Measurements from ENCODE around the gene DPY19L3.
"Not testable (repeated sequence)": the region's sequence is repeated elsewhere in the genome, so short reads cannot be mapped to it uniquely, and the experiment has no call there.

Gene DPY19L3, protein sequence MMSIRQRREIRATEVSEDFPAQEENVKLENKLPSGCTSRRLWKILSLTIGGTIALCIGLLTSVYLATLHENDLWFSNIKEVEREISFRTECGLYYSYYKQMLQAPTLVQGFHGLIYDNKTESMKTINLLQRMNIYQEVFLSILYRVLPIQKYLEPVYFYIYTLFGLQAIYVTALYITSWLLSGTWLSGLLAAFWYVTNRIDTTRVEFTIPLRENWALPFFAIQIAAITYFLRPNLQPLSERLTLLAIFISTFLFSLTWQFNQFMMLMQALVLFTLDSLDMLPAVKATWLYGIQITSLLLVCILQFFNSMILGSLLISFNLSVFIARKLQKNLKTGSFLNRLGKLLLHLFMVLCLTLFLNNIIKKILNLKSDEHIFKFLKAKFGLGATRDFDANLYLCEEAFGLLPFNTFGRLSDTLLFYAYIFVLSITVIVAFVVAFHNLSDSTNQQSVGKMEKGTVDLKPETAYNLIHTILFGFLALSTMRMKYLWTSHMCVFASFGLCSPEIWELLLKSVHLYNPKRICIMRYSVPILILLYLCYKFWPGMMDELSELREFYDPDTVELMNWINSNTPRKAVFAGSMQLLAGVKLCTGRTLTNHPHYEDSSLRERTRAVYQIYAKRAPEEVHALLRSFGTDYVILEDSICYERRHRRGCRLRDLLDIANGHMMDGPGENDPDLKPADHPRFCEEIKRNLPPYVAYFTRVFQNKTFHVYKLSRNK

DNA sequence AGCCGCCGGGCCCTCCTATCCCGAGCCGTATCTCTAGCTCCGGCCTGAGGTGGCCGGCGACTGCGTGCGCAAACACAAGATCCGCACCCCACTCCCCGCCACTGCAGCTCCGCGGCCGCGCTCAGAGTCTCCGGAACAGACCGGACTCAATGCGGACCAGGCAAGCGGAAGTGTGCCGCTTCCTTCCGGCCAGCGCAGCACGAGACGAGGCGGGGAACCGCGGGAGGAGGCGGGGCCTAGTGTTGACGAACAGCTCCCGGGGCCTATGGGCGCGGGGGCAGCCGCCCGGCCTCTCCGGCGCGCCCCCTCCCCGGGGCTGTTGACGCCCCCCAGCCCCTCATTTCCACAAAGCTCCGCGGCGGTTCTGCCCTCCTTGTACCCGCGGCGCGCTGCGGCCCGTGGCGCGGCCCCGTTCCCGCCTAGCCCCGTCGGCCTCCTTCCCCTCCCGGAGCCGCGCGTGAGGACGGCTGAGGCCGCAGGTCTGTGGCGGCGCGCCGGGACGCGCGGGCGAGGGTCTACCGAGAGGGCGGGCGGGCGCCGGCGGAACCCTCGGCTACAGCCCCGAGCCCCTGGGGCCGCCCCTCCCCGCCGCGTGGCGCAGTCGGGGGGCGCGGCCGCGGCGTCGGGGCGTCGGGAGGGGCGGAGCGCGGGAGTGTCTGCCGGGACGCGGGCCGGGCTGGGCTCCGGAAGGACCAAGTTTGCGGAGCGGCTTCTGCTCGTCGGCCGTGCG is at the start of gene DPY19L3:
TSS of gene DPY19L3 (plus strand) at position 340 of the 730 bp plus-strand sequence. CDS start 2,484 bp downstream, outside the sequence.
- intact Hi-C loops (cut with DNase I), result loop anchor here (2.0 kb wide), 1 partner anchor 61 kb away; the partner anchor contains the start of gene ZNF507
- peak; percentile 91 to 98 (median 96) for DNase-seq

DNA sequence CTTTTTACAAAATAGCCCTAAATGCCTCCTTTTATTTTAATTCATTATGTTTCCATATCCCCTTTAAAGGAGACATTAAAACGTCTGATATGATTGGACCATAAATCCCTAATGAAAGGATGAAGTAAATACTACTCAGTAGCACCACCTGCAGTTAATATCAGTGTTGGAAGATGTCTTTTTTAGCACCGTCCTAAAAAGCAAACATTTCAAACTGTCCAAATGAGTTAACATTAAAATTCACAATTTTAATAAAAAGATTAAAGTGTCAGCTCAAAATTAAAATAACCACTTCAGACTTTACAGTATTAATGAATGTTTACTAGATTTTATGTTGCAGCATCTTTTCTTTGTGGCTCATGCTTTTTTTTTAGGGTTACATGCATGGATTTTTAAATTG is 47.9 kb upstream of the DPY19L3 start:
- no peak for DNase-seq
- intact Hi-C loops (cut with DNase I), result no loop called here

DNA sequence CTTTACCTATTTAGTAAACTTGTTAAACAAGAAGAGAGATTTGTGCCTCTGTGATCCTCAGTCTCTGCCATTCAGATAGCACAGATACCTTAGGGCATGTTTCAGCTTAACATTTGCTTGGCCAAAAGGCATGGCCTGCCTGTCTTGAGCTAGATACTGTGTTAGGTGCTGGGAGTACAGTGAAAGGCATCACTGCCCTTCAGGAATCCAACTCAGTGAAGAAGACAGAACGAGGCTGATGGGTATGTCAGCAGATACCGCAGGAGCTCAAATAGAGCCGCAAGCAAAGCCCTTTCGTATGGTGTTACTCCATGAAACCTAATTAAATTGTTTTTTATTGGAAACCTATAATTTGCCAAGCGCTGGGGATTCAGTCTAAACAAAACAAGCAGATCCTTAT is 47.2 kb upstream of the DPY19L3 start:
- intact Hi-C loops (cut with DNase I), result no loop called here
- DNase-seq, result no peak

DNA sequence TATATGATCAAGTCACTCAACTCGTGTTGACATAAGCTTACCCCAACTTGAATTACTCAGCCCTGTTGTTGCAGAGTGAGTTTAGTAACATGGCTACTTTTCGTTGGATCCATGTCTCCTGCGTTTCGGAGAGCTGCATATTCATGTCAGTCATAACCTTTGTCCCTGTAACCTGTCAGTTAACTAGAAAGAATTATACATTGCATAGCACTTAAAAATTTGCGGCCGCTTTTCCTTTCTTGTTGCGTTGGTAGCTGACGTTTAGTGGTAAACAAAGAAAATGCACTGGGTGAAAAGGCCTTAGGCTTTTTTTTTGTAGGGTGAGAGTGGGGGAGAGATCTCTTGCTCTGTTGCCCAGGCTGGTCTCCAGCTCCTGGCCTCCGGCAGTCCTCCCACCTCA is 46.0 kb upstream of the DPY19L3 start:
- intact Hi-C loops (cut with DNase I), result no loop called here
- no peak for DNase-seq

DNA sequence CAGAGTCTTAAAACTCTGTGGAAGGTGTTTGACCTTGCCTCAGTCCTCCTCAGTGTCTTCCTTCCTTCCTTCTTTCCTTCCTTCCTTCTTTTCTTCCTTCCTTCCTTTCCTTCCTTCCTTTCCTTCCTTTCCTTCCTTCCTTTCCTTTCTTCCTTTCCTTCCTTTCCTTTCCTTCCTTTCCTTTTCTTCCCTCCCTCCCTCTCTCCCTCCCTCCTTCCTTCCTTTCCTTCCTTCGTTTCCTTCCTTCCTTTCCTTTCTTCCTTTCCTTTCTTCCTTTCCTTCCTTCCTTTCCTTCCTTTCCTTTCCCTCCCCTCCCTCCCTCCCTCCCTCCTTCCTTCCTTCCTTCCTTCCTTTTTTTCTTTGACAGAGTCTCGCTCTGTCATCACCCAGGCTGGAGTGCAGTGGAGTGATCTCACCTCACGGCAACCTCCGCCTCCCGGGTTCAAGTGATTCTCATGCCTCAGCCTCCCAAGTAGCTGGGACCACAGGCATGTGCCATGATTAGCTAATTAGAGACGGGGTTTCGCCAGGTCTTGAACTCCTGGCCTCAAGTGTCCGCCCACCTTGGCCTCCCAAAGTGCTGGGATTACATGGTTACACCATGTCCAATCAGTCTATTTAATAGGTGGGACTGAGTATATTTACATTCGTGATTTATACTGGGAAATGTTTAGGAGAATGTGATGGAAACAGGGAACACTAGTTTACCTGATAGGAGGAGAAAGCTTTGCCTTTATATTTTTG is 43.8 kb upstream of the DPY19L3 start:
- DNase-seq, result no peak
- intact Hi-C loops (cut with DNase I), result no loop called here

DNA sequence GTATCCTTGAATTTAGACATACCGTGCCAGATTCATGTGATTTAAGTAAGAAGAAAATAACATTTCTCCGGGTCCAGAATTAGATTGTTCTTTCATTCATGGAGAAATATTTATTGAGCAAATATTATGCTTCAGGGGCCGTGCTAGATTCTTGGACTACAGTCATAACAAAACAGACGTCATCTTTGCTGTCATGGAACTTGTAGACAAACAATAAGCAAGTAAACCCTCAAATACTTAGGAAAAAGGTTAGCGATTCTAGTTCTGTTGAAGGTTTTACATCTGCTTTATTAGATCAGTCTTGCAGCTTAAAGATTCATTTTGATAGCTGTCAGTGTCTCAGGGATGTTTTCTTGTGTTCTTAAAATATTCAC is 43.3 kb upstream of the DPY19L3 start:
- intact Hi-C loops (cut with DNase I), result no loop called here
- no peak for DNase-seq

DNA sequence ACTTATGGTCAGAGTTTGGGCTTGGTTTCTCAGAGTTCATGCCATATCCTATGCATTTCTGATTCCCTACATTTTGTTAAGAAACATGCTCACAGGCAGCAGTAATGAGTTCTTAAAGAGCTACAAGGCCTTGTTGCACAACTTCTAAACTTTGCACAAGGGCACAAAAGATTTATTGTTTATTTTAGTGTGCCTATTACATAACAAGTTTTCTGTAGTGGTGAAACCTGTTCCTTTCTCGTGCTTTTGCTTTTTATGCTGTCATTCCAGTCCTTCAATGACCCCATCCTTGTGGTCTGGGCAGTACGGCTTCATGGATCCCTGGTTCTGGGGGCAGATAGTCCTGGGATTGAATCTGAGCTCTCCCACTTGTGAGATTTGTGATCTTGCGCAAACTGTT is 42.4 kb upstream of the DPY19L3 start:
- DNase-seq, result no peak
- intact Hi-C loops (cut with DNase I), result no loop called here

DNA sequence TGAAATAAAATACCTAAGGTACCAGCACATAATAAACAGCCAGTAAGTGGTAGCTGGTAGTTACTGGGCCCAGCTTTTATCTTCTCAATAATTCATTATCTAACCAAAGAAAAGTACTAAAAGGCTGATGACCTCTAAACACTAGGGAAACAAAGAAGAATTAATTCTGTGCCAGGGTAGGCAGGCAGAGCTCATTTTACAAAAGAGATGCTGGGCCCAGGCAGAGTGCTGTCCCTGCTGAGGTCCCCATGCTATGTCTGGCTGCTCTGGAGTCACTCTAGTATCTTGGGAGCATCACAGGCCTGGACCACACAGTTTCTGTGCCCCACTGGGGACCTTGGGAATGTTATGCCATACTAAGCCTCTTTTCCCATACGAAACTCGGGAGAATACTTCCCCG is 41.9 kb upstream of the DPY19L3 start:
- DNase-seq, result peak in 11 of 42 donors; percentile 7 to 64 (median 34)
- intact Hi-C loops (cut with DNase I), result no loop called here

DNA sequence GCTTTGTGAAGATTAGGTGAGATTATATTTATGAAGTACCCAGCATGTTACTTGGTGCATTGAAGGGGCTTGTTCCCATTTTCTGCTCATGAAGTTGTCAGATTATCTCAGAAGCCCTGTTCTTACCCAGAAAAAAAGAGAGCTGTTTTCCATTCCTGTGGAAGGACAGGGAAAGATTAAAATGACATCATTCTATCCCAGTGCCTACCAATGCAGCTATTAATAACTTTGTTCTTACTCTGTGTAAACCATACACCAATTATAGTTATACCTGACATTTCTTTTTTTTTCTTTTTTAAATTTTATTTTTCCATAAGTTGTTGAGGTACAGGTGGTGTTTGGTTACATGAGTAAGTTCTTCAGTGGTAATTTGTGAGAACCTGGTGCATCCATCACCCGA is 41.5 kb upstream of the DPY19L3 start:
- intact Hi-C loops (cut with DNase I), result no loop called here
- DNase-seq, result no peak

DNA sequence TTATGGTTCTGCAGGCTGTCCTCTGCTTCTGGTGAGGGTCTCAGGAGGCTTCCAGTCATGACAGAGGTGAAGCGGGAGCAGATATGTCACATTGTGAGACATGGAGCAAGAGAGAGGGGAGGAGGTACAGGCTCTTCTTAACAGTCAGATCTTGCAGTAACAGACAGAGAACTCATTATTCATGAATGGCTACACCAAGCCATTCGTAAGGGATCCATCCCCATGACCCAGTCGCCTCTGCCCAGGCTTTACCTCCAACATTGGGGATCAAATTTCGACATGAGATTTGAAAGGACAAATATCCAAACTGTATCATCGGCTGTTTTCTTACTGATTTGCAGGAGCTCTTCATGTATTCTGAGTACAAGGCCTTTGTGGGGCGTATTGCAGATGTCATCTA is 38.5 kb upstream of the DPY19L3 start:
- intact Hi-C loops (cut with DNase I), result no loop called here

DNA sequence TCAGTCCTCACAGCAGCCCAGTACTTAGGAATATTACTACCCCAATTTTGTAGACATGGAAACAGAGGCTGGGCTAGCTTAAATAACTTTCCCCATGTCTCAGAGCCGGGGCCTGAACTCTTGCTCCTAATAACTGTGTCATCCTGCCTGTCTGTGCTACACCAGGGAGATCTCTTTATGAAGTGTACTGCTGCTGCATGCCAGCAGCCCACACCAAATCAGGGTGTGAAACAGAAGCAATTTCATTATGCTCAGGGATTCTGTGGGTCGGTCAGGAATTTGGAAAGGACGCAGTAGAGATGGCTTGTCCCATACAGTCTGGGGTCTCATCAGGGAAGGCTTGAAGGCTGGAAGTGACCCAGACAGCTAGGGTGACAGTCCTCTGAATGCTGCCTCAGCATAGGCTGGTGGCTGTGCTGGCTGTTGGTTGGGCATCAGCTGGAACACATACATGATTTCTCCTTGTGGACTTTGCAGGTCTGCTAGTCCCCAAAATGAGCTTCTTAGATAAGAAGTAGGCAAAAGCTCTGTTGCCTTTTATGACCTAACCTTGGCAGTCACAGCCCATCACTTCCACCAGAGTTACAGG is 37.5 kb upstream of the DPY19L3 start:
- intact Hi-C loops (cut with DNase I), result no loop called here
- DNase-seq, result peak in 3 of 42 donors; percentile 35 to 56 (median 54)

More for the DNA sequence above, 38.5 kb upstream of the DPY19L3 start:
- DNase-seq, result no peak

DNA sequence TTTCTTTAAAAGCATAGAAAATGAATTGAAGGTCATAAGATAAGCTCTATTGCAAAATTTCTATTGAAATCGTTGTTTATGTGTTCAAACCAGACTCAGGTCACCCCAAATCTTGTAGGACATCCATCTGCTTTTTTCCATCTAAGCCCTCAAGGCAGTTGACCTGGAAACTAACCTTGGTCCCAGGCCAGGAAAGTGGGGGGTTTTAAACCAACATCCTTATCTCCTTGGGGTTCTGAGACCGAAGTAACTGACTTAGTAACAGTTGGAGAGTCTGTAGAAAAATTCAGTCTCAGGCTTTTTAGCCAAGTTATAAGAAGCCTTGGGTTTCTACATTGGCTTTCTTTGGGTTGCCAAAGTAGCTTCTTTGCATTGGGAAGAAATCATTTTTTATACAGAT is 36.8 kb upstream of the DPY19L3 start:
- intact Hi-C loops (cut with DNase I), result no loop called here
- DNase-seq, result no peak

DNA sequence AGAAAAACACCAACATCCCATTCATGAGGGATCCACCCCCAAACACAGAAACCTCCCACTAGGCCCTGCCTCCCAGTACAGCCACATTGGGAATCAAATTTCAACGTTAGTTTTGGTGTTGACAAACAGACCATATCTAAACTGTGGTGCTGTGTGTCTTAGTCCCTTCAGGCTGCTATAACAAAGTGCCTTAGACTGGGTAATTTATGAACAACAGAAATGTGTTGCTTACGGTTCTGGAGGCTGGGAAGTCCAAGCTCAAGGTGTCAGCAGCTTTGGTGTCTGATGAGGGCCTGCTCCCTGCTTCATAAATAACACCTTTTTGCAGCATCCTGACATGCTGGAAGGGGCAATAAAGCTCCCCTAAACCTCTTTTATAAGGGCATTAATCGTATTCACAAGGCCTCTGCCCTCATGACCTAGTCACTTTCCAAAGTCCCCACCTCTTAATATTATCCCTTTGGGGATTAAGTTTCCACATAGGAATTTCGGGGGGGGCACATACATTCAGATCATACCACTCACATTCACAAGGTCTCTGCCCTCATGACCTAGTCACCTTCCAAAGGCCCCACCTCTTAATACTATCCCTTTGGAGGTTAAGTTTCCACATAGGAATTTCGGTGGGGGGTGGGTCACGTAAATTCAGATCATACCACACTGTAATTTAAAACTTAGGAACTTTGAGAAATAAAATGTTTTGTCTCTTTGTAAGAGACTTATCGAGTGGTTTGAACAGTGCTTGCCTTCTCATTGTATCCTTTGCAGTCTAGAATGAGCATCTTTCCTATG is 32.6 kb upstream of the DPY19L3 start:
- DNase-seq, result no peak
- intact Hi-C loops (cut with DNase I), result no loop called here

DNA sequence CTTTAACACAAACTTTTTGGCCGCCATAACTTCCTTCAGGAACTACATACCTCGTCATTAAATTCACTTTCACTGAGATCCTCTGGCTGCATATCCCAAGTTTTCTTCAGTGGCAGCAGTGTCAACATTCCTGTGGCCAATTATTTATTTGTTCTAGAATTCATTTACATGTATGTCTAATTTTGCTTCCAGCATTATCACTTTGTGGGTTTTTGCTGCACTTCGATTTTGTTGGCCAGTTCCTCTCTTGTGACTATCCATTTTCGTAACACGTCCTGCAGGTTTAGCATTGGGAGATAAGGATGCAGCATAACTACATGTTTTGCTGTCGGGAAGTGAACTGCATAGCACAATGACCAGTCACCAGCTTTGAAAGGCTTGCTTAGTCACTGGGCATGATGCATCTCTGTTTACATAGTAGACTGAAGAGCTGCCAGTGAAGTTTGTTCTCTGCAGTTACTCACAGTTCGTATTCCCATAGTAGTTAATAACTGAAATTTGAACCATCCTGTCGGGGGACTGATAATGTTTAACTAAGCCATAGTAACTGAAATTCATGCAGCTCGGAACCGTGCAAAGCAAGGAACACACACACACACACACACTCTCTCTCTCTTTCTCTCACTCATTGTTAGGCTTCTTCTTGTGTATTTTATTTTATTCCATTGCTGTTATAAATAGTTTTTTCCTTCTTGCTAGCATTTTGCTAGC is 31.8 kb upstream of the DPY19L3 start:
- DNase-seq, result peak in 10 of 42 donors; percentile 15 to 57 (median 36)
- intact Hi-C loops (cut with DNase I), result no loop called here

DNA sequence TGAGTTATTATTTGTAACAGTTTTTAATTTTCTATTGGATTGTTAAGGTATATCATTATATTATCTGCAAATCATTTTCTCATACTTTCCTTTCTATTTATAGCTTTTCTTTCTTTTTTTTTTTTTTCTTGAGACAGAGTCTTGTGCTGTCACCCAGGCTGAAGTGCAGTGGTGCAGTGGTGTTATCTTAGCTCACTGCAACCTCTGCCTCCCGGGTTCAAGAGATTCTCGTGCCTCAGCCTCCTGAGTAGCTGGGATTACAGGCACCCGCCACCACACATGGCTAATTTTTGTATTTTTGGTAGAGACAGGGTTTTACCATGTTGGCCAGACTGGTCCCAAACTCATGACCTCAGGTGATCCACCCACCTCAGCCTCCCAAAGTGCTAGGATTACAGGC is 31.2 kb upstream of the DPY19L3 start:
- DNase-seq; intact Hi-C loops (cut with DNase I): not testable (repeated sequence)

DNA sequence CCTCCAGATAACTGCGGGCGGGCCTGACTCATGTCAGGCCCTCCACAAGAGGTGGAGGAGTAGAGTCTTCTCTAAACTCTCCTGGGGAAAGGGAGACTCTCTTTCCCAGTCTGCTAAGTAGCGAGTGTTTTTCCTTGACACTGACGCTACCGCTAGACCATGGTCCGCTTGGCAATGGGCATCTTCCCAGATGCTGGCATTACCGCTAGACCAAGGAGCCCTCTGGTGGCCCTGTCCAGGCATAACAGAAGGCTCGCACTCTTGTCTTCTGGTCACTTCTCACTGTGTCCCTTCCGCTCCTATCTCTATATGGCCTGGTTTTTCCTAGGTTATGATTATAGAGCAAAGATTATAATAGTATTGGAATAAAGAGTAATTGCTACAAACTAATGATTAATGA is 28.5 kb upstream of the DPY19L3 start:
- intact Hi-C loops (cut with DNase I), result not testable (repeated sequence)
- peak in 6 of 42 donors; percentile 13 to 61 (median 24) for DNase-seq

DNA sequence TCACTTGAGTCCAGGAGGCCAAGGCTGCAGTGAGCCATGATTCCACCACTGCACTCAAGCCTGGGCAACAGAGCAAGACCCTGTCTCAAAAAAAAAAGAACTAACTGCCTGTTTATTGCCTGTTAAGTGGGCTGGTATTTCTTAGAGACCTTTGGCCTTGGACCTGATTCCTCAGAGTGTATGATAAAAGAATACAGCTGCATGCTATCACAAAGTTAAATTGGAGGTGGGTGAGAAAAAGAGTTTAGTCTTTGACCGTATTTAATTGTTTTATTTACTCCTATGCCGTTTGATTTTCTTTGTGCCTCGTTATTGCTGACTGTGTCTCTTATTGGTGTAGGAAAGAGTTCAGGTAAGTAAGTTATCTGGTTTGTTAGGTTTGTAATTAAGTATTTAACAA is 25.3 kb upstream of the DPY19L3 start:
- no peak for DNase-seq
- intact Hi-C loops (cut with DNase I), result no loop called here

Measured in head of caudate nucleus (tissue), 42 donors.